Vagina (tissue), 2 donors: Measurements from ENCODE around the gene TMEM176A. TPM values are rescaled to one million over a fixed set of nuclear protein-coding genes. Genes with fewer than 3 reads are reported as not detected.

Source experiments
- DNase-seq, 2 donors: peaks; one replicate each; pipeline ENCODE4 v3.0.0-alpha.2; 2017; ENCODE audit errors: extremely low spot score in 2 of 2
- H3K27ac ChIP-seq: fragments of 200-600 bp; sonication (generic); one replicate; pipeline ENCODE4 v1.5.1; 2019
- H3K27me3 ChIP-seq: fragments of 200-600 bp; sonication (generic); one replicate; pipeline ENCODE4 v1.5.1; 2019
- H3K36me3 ChIP-seq, 2 donors: fragments of 200-600 bp; sonication (generic); one replicate each; pipeline ENCODE4 v1.5.1; 2017 to 2019
- H3K4me1 ChIP-seq: fragments of 200-600 bp; sonication (generic); one replicate; pipeline ENCODE4 v1.5.1; 2019
- H3K4me3 ChIP-seq, 2 donors: fragments of 200-600 bp; sonication (generic); 1 replicate in 1 of 2; 2 replicates in 1 of 2; pipeline ENCODE4 v1.5.1; 2016 to 2019
- H3K9me3 ChIP-seq: fragments of 200-600 bp; sonication (generic); one replicate; pipeline ENCODE4 v1.5.1; 2019
- POLR2A ChIP-seq, 2 donors: fragments of 450-650 bp; IDR thresholded peaks; one replicate each; pipeline ENCODE4 v1.6.1; 2017; ENCODE audit warnings: antibody characterized with exemption in 2 of 2, mild to moderate bottlenecking in 2 of 2, moderate library complexity in 2 of 2
- POLR2AphosphoS5 ChIP-seq, 2 donors: sonication (generic); formaldehyde crosslinking; IDR thresholded peaks; one replicate each; pipeline ENCODE4 v1.9.0; 2017; ENCODE audit warnings: antibody characterized with exemption in 2 of 2, mild to moderate bottlenecking in 2 of 2, low read depth in 1 of 2; ENCODE audit not compliant: insufficient read depth in 1 of 2
- intact Hi-C: fragments of 100-400 bp; cut with DNase I; formaldehyde crosslinking; loops from one replicate; pipeline ENCODE4 v1.15.1; 2023
- total RNA-seq: library from RNA; depleted of rRNA; stranded (reverse); fragments of >200 nt; gene quantifications from one replicate; pipeline ENCODE4 v1.2.3, GENCODE V29; 2016
- TF ChIP-seq, protein P1 (sequence below), 3 experiments: fragments of 450-650 bp in 2 of 3; fragments of 200-600 bp in 1 of 3; sonication (generic) in 1 of 3; IDR thresholded peaks; one replicate each; pipeline ENCODE4 v1.5.1; 2017 to 2019; ENCODE audit warnings: antibody characterized with exemption in 3 of 3, mild to moderate bottlenecking in 2 of 3, moderate library complexity in 2 of 3

Gene TMEM176A
- total RNA-seq, 1 donor from 2014 or later: 43.7 TPM

DNA sequence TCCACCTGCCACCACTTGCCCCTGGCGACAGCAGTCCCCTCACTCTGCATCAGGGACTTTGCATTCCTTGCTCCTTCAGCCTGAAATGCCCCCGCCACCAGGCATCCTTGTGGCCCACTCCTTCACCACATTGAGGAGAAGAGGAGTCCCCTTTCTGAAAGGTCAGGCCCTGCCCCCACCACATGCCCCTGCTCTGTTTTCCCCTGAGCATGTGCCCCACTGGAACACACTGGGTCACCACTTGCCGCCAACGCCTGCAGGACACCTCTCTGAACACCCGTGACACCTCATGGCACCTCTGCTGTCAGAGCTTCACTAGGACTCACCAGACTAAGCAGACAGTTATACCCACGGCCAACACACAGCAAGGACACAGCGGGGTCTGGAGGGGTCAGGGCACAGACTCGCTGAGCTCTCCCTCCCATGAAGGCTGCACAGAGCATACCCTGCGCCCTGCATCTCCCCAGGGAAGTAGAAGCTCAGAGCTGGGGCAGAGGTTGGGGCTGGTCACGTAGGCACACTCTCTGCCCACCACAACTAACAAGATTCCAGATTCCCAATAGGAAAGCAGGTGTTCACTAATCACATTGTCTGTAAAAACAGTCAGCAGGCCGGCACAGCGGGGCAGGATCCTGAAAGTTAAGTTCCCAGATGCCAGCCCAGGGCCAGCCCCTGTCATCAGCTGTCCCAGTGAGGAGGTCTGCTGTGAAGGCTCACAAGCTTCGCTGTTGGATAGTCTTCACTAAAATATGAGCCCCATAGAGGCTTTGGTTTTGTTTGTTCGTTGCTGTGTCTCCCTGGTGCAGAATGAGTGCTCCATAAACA is 45.9 kb downstream of the TMEM176A start:
- H3K4me3 ChIP-seq: no peak overlapping the region
- no peaks in the 10 kb centered on the region for H3K36me3 ChIP-seq
- no peaks in the 10 kb centered on the region for H3K27me3 ChIP-seq
- H3K27ac ChIP-seq: peak overlapping the region; percentile 13
- TF ChIP-seq, protein P1, sequence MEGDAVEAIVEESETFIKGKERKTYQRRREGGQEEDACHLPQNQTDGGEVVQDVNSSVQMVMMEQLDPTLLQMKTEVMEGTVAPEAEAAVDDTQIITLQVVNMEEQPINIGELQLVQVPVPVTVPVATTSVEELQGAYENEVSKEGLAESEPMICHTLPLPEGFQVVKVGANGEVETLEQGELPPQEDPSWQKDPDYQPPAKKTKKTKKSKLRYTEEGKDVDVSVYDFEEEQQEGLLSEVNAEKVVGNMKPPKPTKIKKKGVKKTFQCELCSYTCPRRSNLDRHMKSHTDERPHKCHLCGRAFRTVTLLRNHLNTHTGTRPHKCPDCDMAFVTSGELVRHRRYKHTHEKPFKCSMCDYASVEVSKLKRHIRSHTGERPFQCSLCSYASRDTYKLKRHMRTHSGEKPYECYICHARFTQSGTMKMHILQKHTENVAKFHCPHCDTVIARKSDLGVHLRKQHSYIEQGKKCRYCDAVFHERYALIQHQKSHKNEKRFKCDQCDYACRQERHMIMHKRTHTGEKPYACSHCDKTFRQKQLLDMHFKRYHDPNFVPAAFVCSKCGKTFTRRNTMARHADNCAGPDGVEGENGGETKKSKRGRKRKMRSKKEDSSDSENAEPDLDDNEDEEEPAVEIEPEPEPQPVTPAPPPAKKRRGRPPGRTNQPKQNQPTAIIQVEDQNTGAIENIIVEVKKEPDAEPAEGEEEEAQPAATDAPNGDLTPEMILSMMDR (IDR thresholded peaks at IDR 0.05): no peak
- TF ChIP-seq POLR2AphosphoS5 (IDR thresholded peaks at IDR 0.05; ENCODE audit: insufficient read depth in 1 of 2, low read depth in 1 of 2): no peak
- TF ChIP-seq POLR2A (IDR thresholded peaks at IDR 0.05): no peak
- H3K9me3 ChIP-seq: no peaks in the 10 kb centered on the region
- intact Hi-C loops: loop anchor here (5.0 kb wide), 1 partner anchor 494 kb away; no protein-coding TSS in a partner anchor
- peaks cover 9% of the 10 kb centered on the region for H3K4me1 ChIP-seq
- DNase-seq: peak; percentile 49 to 74

DNA sequence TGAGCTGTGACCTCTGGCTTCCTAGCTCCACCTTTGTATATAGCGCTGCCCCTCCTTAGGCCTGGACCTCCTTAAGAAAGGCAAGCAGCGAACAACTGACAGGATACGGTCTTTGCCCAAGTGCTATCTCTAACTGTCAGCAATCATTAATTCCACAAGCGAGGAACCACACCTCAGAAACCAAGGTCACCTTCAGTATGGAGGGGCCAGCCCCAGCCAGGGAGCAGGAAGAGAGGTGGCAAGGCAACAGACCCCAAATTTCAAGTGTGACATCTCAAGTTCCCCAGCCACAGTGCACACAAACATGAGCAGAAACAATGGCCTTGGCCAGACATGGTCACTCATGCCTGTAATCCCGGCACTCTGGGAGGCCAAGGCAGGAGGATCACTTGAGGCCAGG is 47.0 kb downstream of the TMEM176A start:
- peaks cover 9% of the 10 kb centered on the region for H3K4me1 ChIP-seq
- peak; percentile 58 to 70 for DNase-seq

DNA sequence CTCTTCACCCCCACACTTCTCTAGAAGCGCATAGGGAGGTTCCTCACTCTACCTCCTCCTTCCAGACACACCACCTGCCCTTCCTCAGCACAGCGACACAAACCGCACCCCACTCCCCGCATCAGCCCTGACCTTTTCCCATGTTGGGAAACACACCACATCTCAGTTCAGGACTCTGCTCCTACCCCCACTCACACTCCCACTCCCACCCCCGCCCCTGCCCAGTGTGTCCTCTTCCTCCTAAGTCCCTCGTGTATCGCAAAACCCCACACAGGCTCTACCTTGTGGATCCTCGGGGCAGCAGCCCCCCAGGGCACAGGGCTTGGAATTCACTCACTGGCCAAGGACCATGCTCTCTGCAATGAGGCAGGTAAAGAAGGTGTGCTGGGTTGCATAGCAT is 47.5 kb downstream of the TMEM176A start:
- H3K9me3 ChIP-seq: no peaks in the 10 kb centered on the region
- H3K27ac ChIP-seq: no peak overlapping the region
- no peaks in the 10 kb centered on the region for H3K27me3 ChIP-seq
- H3K36me3 ChIP-seq: no peaks in the 10 kb centered on the region
- TF ChIP-seq POLR2A (IDR thresholded peaks at IDR 0.05) (no peak), POLR2AphosphoS5 (IDR thresholded peaks at IDR 0.05; ENCODE audit: insufficient read depth in 1 of 2, low read depth in 1 of 2) (no peak)
- TF ChIP-seq, protein P1 (IDR thresholded peaks at IDR 0.05): no peak
- intact Hi-C loops: loop anchor here (5.0 kb wide), 1 partner anchor 496 kb away; no protein-coding TSS in a partner anchor
- peak; percentile 58 to 80 for DNase-seq
- H3K4me3 ChIP-seq: no peak overlapping the region
- peaks cover 15% of the 10 kb centered on the region for H3K4me1 ChIP-seq

More for the DNA sequence above, 47.0 kb downstream of the TMEM176A start:
- Histone ChIP-seq H3K27me3 (no peaks in the 10 kb centered on the region), H3K4me3 (no peak overlapping the region), H3K27ac (no peak overlapping the region), H3K9me3 (no peaks in the 10 kb centered on the region), H3K36me3 (no peaks in the 10 kb centered on the region)
- TF ChIP-seq, protein P1 (IDR thresholded peaks at IDR 0.05): no peak
- TF ChIP-seq POLR2A (IDR thresholded peaks at IDR 0.05) (no peak), POLR2AphosphoS5 (IDR thresholded peaks at IDR 0.05; ENCODE audit: insufficient read depth in 1 of 2, low read depth in 1 of 2) (no peak)
- intact Hi-C loops: loop anchor here (5.0 kb wide), 1 partner anchor 495 kb away; no protein-coding TSS in a partner anchor

DNA sequence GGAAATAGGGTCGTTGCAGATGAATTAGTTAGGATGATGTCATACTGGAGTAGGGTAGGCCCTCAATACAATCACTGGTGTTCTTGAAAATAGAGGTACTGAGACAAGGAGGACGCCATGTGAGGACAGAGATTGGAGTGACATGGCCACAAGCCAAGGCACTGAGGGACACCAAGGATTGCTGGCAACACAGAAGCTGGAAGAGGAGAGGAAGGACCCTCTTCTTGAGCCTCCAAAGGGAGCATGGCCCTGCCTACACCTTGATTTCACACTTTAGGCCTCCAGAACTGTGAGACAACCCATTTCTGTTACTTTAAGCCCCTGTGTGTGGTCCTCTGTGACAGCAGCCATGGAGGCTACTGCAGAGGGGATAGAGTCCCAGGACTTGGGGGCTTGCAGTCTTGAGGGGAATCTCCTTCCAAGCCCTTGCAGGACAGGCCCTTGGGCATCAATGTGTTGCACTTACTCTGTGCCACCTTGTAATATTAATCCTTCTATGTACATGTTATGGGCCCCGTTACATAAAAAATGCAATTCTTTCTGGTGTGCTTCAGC is 48.1 kb downstream of the TMEM176A start:
- no peaks in the 10 kb centered on the region for H3K36me3 ChIP-seq
- no peak overlapping the region for H3K27ac ChIP-seq
- intact Hi-C loops: loop anchor here (5.0 kb wide), 1 partner anchor 496 kb away; no protein-coding TSS in a partner anchor
- no peaks in the 10 kb centered on the region for H3K27me3 ChIP-seq
- H3K4me1 ChIP-seq: peaks cover 15% of the 10 kb centered on the region
- H3K9me3 ChIP-seq: no peaks in the 10 kb centered on the region
- TF ChIP-seq, protein P1 (IDR thresholded peaks at IDR 0.05): no peak
- TF ChIP-seq POLR2A (IDR thresholded peaks at IDR 0.05) (no peak), POLR2AphosphoS5 (IDR thresholded peaks at IDR 0.05; ENCODE audit: insufficient read depth in 1 of 2, low read depth in 1 of 2) (no peak)
- no peak overlapping the region for H3K4me3 ChIP-seq
- DNase-seq: peak; percentile 42 to 77
